CMK (cell line): ENCODE measurements around the gene MAS1.

Experiments used
- DNase-seq: peaks from one replicate; pipeline ENCODE4 v3.0.0-alpha.2; 2010; ENCODE audit warnings: low read depth

The MAS1 gene

DNA sequence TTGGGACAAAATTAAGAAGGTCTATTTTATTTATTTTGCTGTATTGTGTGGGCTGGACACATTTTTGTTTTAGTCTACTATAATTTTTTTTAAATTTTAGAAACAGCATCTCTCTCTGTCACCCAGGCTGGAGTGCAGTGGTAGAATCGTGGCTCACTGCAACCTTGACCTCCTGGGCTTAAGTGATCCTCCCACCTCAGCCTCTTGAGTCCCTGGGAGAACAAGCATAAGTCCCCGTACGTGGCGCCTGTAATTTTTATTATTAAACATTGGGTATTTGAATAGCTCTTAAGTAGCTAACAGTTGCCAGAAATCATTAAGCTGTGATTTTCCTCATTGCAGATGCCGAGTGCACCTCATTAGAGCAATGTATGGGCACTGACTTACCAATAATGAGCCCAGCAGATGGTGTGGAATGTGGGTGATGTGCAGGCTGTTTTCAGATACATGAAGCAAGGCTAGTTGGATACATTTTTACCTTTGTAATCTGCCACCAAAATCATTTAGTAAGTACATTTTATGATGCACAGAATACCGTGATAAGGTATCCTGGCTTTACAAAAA, 10.3 kb upstream of the MAS1 start:
- no peak for DNase-seq

- DNase-seq: no peak
Observed at GRCh38 chr6:159884720-159885119, 6.1 kb upstream of the MAS1 start.

GRCh38 chr6:159886270-159886669, 4.5 kb upstream of the MAS1 start:
- no peak for DNase-seq

DNA sequence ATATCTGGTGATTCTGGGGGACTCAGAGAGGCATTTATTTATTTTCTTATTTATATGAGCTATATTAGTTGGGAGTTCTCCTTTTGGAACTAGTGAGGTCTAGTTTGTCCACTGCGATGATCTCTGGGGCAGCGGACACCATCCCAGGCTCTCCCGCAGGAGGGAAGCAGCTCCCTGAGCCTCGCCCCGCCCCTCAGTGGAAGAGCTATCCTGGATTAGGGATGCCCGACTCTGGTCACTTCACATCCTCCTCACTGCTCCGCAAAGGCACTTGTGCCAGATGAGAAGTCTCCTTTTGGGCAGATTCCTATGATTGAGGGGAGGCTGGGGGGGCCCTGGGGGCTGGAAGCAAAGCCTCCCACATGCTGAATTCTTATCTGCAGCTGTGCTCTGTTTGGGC, 3.6 kb upstream of the MAS1 start:
- no peak for DNase-seq

GRCh38 chr6:159887761-159888160, 3.0 kb upstream of the MAS1 start:
- DNase-seq: no peak

- no peak for DNase-seq
Observed at GRCh38 chr6:159890201-159890600, 587 bp upstream of the MAS1 start.

DNA sequence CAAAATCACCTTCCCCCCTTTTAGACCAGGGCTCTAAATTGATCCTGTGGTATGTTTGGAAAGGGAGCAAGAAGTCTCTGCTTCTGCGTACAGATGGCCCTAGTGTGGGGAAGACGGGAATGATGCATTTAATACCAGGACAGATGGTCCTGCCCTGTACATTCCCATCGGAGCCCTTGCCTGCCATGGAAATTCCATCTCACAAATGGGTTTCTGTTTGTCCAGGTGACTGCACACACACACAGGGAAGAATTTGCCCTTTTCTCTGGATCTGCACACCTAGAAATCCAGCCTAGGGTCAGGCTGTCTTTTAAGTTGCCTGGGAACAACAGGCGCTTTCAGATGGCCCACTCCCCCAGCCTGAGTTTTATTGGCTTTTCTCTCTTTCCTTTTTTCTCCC, 1.3 kb downstream of the MAS1 start:
- no peak for DNase-seq

- no peak for DNase-seq
Observed at GRCh38 chr6:159893064-159893463, 2.3 kb downstream of the MAS1 start.

- no peak for DNase-seq
Observed at GRCh38 chr6:159894991-159895390, 4.2 kb downstream of the MAS1 start.

- DNase-seq: no peak
Observed at GRCh38 chr6:159897603-159898002, 6.8 kb downstream of the MAS1 start.

- DNase-seq: no peak
Observed at GRCh38 chr6:159898519-159898918, 7.7 kb downstream of the MAS1 start.

DNA sequence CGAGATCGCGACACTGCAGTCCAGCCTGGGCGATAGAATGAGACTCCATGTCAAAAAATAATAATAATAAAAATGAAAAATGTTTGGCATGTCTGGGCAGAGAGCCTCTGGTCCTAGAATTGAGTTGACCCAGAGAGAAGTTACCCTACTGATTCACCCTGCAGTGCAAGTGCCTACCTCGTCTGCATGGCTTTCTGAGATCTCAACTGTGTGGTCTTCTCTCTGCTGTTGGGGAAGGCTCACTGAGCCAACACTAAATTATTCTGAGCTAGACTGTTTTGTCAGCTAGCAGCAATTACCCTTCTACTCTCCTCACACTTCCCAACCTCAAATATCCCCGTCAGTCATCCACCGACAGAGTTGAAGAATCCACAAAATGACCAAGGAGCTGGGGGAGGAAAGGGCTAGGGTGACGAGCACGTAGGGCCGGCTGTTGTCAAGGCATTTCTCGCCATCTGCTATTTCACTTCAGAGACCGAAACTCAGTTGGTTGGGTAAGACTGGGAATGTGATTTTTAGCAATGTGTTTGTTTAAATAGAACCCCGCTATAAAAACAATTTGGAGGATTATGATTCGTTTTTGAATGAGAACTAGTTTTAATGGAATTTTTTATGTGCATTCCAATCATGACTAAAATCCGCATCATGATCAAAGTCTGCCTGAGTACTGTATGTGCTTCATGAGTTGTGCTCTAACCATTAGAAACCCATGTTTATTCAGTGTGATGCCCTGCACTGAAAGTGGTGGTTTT, 9.4 kb downstream of the MAS1 start:
- DNase-seq: no peak

- DNase-seq: no peak
Observed at GRCh38 chr6:159902620-159903019, 11.8 kb downstream of the MAS1 start.

DNA sequence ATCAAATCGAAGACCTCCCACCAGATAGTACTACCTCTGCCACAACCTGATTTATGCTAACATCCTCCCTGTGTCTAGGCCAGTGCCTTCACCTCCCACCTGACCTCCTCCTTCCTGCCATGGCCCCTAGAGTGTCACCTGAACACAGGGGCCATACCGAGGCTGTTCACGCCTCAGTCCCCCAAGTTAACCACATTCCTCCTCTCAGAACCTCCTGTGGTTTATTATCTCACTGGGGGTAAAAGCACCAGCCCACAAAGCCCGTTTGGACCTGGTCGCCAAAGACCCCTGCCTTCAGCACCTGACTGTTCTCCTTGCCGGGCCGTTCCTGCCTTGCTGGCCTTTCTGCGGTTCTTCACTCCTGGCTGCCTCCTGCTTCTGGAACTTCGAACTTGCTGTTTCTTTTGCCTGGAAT, 13.7 kb downstream of the MAS1 start:
- no peak for DNase-seq

- no peak for DNase-seq
Observed at GRCh38 chr6:159906400-159906799, 15.6 kb downstream of the MAS1 start.

DNA sequence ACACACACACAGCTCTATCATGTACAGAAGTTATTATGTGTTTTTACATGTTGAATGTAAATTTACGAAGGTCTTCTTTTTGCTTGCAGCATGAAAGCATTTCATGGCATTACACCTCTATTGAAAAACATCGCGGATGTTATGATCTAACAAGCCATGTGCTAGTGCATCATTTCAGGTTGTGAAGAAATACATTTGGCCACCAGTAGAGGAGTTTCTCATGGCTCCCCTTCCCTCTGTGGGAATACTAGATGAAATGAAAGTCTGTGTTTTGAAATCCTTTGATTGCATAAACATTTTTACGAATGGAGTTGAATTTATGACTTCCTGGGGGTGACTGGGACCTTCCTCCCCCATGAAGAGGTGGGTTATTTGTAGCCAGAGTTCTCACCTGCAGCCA, 17.7 kb downstream of the MAS1 start:
- no peak for DNase-seq

DNA sequence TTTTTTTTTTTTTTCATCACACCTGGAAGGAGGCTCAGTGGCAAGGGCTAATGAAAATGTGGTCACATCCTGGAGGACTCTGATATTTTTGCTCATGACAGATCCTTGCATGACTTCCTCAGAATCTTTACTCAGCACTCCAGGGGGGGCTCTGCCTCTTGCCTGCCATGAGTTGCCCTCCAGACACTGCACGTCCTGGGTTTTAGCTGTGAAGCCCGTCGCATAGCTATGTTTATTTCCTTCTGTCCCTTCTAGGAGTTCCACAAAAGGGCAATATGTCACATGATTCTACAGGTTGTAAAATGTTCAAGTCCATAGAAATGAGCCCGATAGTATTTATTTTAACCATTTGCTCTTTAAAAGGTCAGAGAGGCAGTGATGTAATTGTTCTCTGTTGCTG, 18.2 kb downstream of the MAS1 start:
- DNase-seq: no peak

DNA sequence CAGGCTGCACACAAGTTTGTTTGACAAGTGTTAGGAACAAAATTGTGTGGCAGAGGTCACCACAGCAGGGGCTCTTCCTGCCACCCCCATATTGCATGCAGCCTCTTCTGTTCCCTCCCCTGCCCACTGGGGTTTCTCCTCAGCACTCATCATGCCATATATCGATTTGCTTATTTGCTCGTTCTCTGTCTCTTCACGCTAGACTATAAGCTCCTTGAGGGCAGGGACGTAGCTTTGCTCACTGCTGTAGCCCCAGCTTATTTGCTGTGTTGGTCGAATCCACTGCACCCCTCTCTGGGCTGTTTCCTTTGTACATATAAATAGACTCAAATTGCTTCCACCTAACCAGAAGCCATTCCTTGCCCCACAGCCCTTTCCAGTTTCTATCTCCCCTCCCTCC, 19.6 kb downstream of the MAS1 start:
- DNase-seq: no peak

DNA sequence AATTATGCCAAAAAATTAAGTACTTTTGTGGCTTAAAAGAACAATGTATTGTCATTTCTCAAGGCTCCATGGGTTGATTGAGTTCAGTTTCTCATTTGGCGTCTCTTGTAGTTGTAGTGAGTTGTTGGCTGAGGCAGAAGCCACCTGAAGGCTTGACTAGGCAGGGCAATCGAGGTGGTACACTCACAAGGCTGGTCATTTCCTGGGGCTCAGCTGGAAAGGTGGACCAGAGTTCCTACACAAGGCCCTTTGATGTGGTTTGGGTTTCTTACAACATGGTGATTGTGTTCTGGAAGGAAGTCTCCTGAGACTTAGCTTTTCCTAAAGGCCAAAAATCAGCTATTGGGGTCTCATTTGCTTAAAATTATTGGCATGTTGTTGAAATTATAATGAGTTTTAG, 22.6 kb downstream of the MAS1 start:
- DNase-seq: no peak

GRCh38 chr6:159913862-159914564, 23.2 kb downstream of the MAS1 start:
- DNase-seq: no peak

GRCh38 chr6:159914565-159914923, 23.8 kb downstream of the MAS1 start:
- no peak for DNase-seq

GRCh38 chr6:159915397-159915796, 24.6 kb downstream of the MAS1 start:
- no peak for DNase-seq

DNA sequence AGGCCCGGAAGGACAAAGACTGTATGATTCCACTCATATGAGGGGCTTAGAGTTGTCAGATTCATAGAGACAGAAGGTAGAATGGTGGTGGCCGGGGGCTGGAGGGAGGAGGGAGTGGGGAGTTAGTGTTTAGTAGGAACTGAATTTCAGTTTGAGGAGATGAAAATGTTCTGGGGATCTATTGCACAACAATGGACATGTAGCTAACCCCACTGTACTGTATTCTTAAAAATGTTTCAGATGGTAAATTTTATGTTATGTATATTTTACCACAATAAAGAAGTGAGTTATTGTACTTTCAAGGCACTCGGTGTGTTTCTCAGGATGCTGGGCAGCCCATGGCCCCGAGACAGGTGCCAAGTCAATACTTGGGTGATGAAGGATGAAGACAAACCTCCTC, 25.4 kb downstream of the MAS1 start:
- DNase-seq: no peak

DNA sequence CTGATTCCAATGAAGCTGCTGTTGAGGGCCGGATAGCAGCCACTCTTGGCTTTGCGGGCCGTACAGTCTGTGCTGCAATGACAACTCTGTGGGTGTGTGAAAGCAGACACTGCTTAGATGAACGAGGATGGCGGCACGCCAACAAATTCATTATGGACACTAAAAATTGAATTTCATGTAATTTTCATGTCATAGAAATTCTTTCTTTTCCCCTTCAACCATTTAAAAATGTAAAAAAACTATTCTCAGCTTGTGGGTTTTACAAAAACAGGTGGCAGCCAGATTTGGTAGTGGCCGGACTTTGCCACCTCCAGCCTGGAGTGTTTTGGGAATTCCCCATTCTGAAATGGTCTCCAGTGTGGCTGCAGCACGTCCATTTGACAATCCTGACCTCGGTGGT, 26.0 kb downstream of the MAS1 start:
- DNase-seq: no peak
